Neuronal stem cell (in vitro differentiated cells): ENCODE measurements around the gene RASAL1.

Experiments used
- DNase-seq: peaks from one replicate; pipeline ENCODE4 v3.0.0-alpha.2; 2013; ENCODE audit warnings: low spot score
- H2AFZ ChIP-seq: one replicate; pipeline ENCODE4 v1.6.1; 2013; ENCODE audit warnings: mild to moderate bottlenecking, low read length, inconsistent platforms
- H2AK5ac ChIP-seq: 2 replicates; pipeline ENCODE4 v1.6.1; 2013; ENCODE audit warnings: low read depth, mild to moderate bottlenecking, inconsistent platforms, low read length, moderate library complexity, mixed read lengths
- H2BK120ac ChIP-seq: 2 replicates; pipeline ENCODE4 v1.6.1; 2013; ENCODE audit warnings: low read depth, mild to moderate bottlenecking, inconsistent platforms, low read length, moderate library complexity, mixed read lengths
- H2BK12ac ChIP-seq: one replicate; pipeline ENCODE4 v1.6.1; 2013; ENCODE audit warnings: low read length, inconsistent platforms
- H2BK15ac ChIP-seq: 2 replicates; pipeline ENCODE4 v1.6.1; 2013; ENCODE audit warnings: mild to moderate bottlenecking, low read length, inconsistent platforms, mixed read lengths
- H2BK5ac ChIP-seq: one replicate; pipeline ENCODE4 v1.6.1; 2013; ENCODE audit warnings: inconsistent platforms, mild to moderate bottlenecking, low read length, moderate library complexity
- H3K14ac ChIP-seq: one replicate; pipeline ENCODE4 v1.6.1; 2013; ENCODE audit warnings: low read length, inconsistent platforms
- H3K18ac ChIP-seq: 2 replicates; pipeline ENCODE4 v1.6.1; 2013; ENCODE audit warnings: low read length, inconsistent platforms
- H3K23ac ChIP-seq: 2 replicates; pipeline ENCODE4 v1.6.1; 2013; ENCODE audit warnings: low read depth, mild to moderate bottlenecking, mixed read lengths, low read length, inconsistent platforms; ENCODE audit not compliant: poor library complexity
- H3K27ac ChIP-seq: replicated peaks from 3 replicates; pipeline ENCODE4 v1.5.1; 2013; ENCODE audit warnings: low read length, inconsistent platforms
- H3K27me3 ChIP-seq, 3 experiments: 2 replicates each; pipeline ENCODE4 v1.6.1; 2013; ENCODE audit warnings: low read length in 3 of 3, mild to moderate bottlenecking in 2 of 3, inconsistent platforms in 1 of 3, low read depth in 1 of 3, mixed read lengths in 1 of 3, moderate library complexity in 1 of 3; ENCODE audit not compliant: control insufficient read depth in 3 of 3, insufficient read depth in 3 of 3
- H3K36me3 ChIP-seq, 2 donors: replicated peaks in 1 of 2; 2 replicates each; pipeline ENCODE4 v1.6.1; 2013; ENCODE audit warnings: low read length in 2 of 2; ENCODE audit not compliant: control insufficient read depth in 2 of 2, insufficient read depth in 2 of 2
- H3K4ac ChIP-seq: 2 replicates; pipeline ENCODE4 v1.6.1; 2013; ENCODE audit warnings: inconsistent platforms, mild to moderate bottlenecking, low read length, moderate library complexity
- H3K4me1 ChIP-seq, 2 donors: 1 replicate in 1 of 2; 2 replicates in 1 of 2; pipeline ENCODE4 v1.6.1; 2013; ENCODE audit warnings: low read length in 2 of 2, low read depth in 1 of 2; ENCODE audit not compliant: control insufficient read depth in 2 of 2, insufficient read depth in 1 of 2
- H3K4me2 ChIP-seq: one replicate; pipeline ENCODE4 v1.6.1; 2013; ENCODE audit warnings: mild to moderate bottlenecking, low read length, inconsistent platforms; ENCODE audit not compliant: insufficient read depth, poor library complexity, severe bottlenecking
- H3K4me3 ChIP-seq, 2 donors: 2 replicates each; pipeline ENCODE4 v1.5.1; 2013; ENCODE audit warnings: low read length in 2 of 2, mild to moderate bottlenecking in 2 of 2, inconsistent platforms in 1 of 2, moderate library complexity in 1 of 2
- H3K79me1 ChIP-seq: one replicate; pipeline ENCODE4 v1.6.1; 2013; ENCODE audit warnings: low read depth, mild to moderate bottlenecking, inconsistent platforms, low read length, moderate library complexity
- H3K9ac ChIP-seq: one replicate; pipeline ENCODE4 v1.6.1; 2013; ENCODE audit warnings: mild to moderate bottlenecking, low read depth, low read length, inconsistent platforms; ENCODE audit not compliant: poor library complexity
- H3K9me3 ChIP-seq, 2 donors: replicated peaks in 1 of 2; 2 replicates each; pipeline versions ENCODE3 to v1.6.1; 2013; ENCODE audit warnings: low read length in 2 of 2, mild to moderate bottlenecking in 2 of 2, inconsistent platforms in 1 of 2, low read depth in 1 of 2, mixed read lengths in 1 of 2, moderate library complexity in 1 of 2; ENCODE audit not compliant: control insufficient read depth in 2 of 2, insufficient read depth in 1 of 2
- H4K8ac ChIP-seq: one replicate; pipeline ENCODE4 v1.6.1; 2013; ENCODE audit warnings: low read depth, mild to moderate bottlenecking, inconsistent platforms, low read length, moderate library complexity
- H4K91ac ChIP-seq: one replicate; pipeline ENCODE4 v1.6.1; 2013; ENCODE audit warnings: low read length, low read depth, mild to moderate bottlenecking, inconsistent platforms; ENCODE audit not compliant: poor library complexity
- WGBS, 2 donors: extraction: QIAGEN DNeasy Blood & Tissue Kit; methylation state at CpG; one replicate each; pipeline ENCODE4 v1.1.7; 2013; ENCODE audit warnings: missing lambda C conversion rate in 2 of 2, mixed read lengths in 1 of 2; ENCODE audit not compliant: insufficient read length in 2 of 2, insufficient replicate concordance in 1 of 2; ENCODE audit errors: extremely low coverage in 2 of 2; 5-methylcytosine and 5-hydroxymethylcytosine counted together

Gene RASAL1

GRCh38 chr12:113056631-113057488 is 78.7 kb downstream of the RASAL1 start, which contains the start of gene DTX1:
Gene DTX1 (plus strand): TSS chr12:113056730. CDS start chr12:113058193, 1,463 bp downstream.
- no peaks in the 10 kb centered on the region for H3K9me3 ChIP-seq
- peak within 1 kb of the TSS; percentile 90 for H2AFZ ChIP-seq
- H3K23ac ChIP-seq = peak within 1 kb of the TSS; percentile 18
- H2BK15ac ChIP-seq = peak within 1 kb of the TSS; percentile 26
- peak within 1 kb of the TSS; percentile 64 for H2AK5ac ChIP-seq
- H3K27me3 ChIP-seq = peaks cover 0 to 66% (median 15%) of the 10 kb centered on the region in 3 experiments
- peaks cover 2% of the 10 kb centered on the region for H3K79me1 ChIP-seq
- peaks cover 0 to 2% of the 10 kb centered on the region in 2 donors for H3K36me3 ChIP-seq
- peak within 1 kb of the TSS; percentile 80 for H3K4me2 ChIP-seq
- WGBS, 2 donors = no CpG with 5 or more reads among the region's 94 CpGs
- no peak within 1 kb of the TSS for H3K4ac ChIP-seq
- no peak within 1 kb of the TSS for H3K27ac ChIP-seq
- no peak within 1 kb of the TSS for H2BK12ac ChIP-seq
- no peaks in the 10 kb centered on the region for H3K4me1 ChIP-seq
- H4K91ac ChIP-seq = no peak within 1 kb of the TSS
- peak within 1 kb of the TSS; percentile 40 for H3K14ac ChIP-seq
- no peak within 1 kb of the TSS for H2BK5ac ChIP-seq
- H3K9ac ChIP-seq = peak within 1 kb of the TSS; percentile 86
- H3K18ac ChIP-seq = peak within 1 kb of the TSS; percentile 95
- peak within 1 kb of the TSS; percentile 26 for H2BK120ac ChIP-seq
- H4K8ac ChIP-seq = no peak within 1 kb of the TSS
- H3K4me3 ChIP-seq = peak within 1 kb of the TSS; percentile 47 to 89
- DNase-seq = no peak

- Histone ChIP-seq H3K9me3 (no peaks in the 10 kb centered on the region), H2AFZ (peak overlapping the region; percentile 90), H3K4me2 (peak overlapping the region; percentile 80), H2BK15ac (no peak overlapping the region), H2BK5ac (no peak overlapping the region), H3K27ac (no peak overlapping the region), H3K23ac (no peak overlapping the region), H2AK5ac (no peak overlapping the region), H3K36me3 (peaks cover 0 to 2% of the 10 kb centered on the region in 2 donors), H3K14ac (no peak overlapping the region), H4K8ac (no peak overlapping the region), H2BK120ac (peak overlapping the region; percentile 26), H3K4ac (no peak overlapping the region), H3K79me1 (peaks cover 2% of the 10 kb centered on the region), H3K18ac (peak overlapping the region; percentile 95), H4K91ac (no peak overlapping the region), H3K27me3 (peaks cover 0 to 68% (median 15%) of the 10 kb centered on the region in 3 experiments), H3K4me1 (no peaks in the 10 kb centered on the region), H3K9ac (peak overlapping the region; percentile 86), H2BK12ac (no peak overlapping the region), H3K4me3 (peak overlapping the region; percentile 47 to 89)
- DNase-seq = no peak
- WGBS, 2 donors = no CpG with 5 or more reads among the region's 8 CpGs
Measured at GRCh38 chr12:113056381-113056630, 79.3 kb downstream of the RASAL1 start.

GRCh38 chr12:113055594-113056380 is 79.8 kb downstream of the RASAL1 start:
- Histone ChIP-seq H2BK120ac (peak overlapping the region; percentile 11), H3K27ac (no peak overlapping the region), H3K23ac (no peak overlapping the region), H3K18ac (peak overlapping the region; percentile 79), H2AFZ (peak overlapping the region; percentile 90), H3K4ac (no peak overlapping the region), H3K27me3 (peaks cover 0 to 66% (median 15%) of the 10 kb centered on the region in 3 experiments), H2BK12ac (no peak overlapping the region), H2BK15ac (peak overlapping the region; percentile 9), H4K91ac (no peak overlapping the region), H2BK5ac (no peak overlapping the region), H3K4me3 (peak overlapping the region in 1 of 2 donors; percentile 47), H3K9me3 (no peaks in the 10 kb centered on the region), H3K4me1 (no peaks in the 10 kb centered on the region), H3K79me1 (peaks cover 2% of the 10 kb centered on the region), H3K36me3 (peaks cover 0 to 2% of the 10 kb centered on the region in 2 donors), H3K14ac (peak overlapping the region; percentile 40), H2AK5ac (peak overlapping the region; percentile 47), H3K4me2 (no peak overlapping the region), H3K9ac (no peak overlapping the region), H4K8ac (no peak overlapping the region)
- WGBS, 2 donors = no CpG with 5 or more reads among the region's 13 CpGs
- DNase-seq = no peak
